Ovary (tissue), 3 donors: Measurements from ENCODE around the gene SH3PXD2A.

ENCODE experiments used
- CTCF ChIP-seq, 3 donors: fragments of 450-650 bp in 2 of 3; fragments of 200-600 bp in 1 of 3; IDR thresholded peaks; one replicate each; pipeline versions ENCODE4 v1.5.1 to v1.8.0; 2016 to 2022; ENCODE audit warnings: antibody characterized with exemption in 3 of 3, mild to moderate bottlenecking in 1 of 3
- POLR2A ChIP-seq: fragments of 450-650 bp; IDR thresholded peaks from one replicate; pipeline ENCODE4 v1.6.1; 2017; ENCODE audit warnings: antibody characterized with exemption, mild to moderate bottlenecking, moderate library complexity
- donor health status: DM: no; HTN: no; CAD: no.

- TF ChIP-seq POLR2A (no peak), CTCF (IDR thresholded peaks at IDR 0.05) (no peak)
Measured at GRCh38 chr10:103617602-103618385, 237.6 kb downstream of the SH3PXD2A start.
